Measurements from ENCODE around the gene TMEM247. TPM values are rescaled to one million over a fixed set of nuclear protein-coding genes. Genes with fewer than 3 reads are reported as not detected.

The TMEM247 gene
- total RNA-seq, 1 experiment from 2014 or later: not detected

DNA sequence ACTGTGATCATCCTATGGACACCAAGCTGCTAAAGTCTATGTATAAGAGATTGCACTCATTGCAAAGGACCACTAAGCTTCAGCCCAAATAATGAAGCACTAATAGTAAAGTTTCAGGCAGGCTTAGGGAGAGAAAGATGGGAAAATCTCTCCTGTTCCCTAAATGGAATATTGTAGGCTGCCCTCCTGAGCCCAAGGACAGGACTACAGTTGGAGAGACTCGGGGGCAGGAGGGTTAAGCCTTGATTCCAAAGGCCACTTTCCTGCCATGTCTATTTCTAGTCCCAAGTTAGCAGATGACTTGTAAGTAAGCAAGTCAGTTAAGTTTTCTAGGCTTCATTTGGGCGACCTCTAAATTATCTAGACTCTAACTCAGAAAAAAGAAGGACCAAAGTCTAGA, 9.0 kb downstream of the TMEM247 start:
- peak; percentile 13 for DNase-seq (ENCODE audit: low read depth)

DNA sequence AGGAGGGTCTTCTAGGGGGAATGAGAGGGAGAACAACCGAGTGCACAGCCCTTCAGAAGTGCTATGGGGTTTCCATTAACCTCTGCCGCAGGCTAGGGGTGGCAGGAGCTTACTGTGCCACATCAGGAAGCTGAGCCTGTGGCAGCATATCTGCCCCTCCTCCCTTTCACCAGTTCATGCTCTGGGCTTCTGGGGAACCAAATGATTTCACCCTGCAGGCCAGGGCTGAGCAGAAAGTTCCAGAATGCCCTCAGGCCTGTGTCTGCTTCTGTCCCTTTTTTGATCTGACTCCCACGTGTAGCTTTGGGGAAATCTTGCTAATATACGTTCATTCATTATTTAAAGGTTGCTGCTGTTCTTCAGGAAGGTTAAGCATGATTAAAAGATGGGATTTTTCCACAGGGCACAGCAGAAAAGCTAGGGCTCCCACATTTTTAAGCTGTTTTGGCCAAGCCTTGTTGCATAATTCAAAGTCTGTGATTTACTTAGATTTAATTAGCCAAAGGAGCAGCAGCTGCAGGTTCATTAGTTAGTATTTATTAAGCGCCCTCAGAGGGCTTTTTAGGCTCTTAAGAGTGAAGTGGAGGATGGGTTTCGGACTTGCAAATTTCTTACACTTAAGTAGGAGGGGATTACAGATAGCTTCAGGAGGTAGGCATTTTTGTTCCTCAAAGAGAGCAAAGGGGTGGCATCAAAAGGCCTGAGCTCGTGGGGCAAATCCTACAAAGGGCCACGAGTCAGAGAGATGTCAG, 10.2 kb downstream of the TMEM247 start:
- DNase-seq (ENCODE audit: low read depth): no peak

DNA sequence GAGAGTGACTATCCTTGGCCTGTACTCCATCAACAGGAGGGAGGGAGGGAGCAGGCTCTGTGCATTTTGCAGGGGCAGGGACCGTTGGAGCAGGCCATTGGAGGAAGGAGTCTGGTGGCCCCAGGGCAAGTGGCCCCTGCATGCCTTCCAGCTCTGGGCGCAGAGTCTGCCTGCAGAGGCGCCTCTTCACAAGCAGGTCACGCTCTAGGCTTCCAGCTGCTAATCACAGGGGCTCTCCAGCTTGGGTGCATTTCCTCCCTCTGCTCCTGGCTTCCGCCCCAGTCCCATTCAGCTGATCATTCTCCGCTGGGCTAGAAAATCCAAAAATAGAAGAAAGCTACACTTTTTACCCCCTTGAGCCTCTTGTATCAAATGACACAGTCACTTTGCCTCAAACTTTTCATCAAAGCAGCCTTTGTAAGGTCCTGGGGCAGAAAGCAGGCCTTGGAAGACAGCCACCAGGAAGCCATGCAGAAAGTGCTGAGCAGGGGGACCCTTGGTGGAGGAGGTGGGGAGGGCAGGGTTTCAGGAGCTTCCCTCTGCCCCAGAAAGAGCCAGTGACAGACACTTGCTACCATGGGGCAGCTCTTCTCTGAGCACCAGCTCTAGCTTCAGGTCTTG, 11.3 kb downstream of the TMEM247 start:
- no peak for DNase-seq (ENCODE audit: low read depth)

DNA sequence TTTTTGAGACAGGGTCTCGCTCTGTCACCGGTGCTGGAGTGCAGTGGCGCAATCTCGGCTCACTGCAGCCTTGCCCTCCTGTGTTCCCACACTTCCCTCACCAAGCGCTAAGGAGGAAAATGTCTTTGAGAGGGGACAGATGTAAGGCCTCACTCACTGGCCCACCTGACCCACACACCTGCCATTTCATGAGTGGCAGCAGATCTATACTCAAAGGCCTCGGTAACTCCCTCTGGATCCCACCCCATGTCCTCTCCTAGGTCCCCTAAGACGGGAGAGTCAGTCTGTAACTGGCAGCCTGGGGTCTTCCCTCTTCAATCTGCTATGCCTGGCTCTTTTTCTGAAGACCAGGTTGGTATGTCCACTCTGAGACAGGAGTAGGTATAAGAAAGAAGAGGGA, 12.9 kb downstream of the TMEM247 start:
- DNase-seq (ENCODE audit: low read depth): no peak

DNA sequence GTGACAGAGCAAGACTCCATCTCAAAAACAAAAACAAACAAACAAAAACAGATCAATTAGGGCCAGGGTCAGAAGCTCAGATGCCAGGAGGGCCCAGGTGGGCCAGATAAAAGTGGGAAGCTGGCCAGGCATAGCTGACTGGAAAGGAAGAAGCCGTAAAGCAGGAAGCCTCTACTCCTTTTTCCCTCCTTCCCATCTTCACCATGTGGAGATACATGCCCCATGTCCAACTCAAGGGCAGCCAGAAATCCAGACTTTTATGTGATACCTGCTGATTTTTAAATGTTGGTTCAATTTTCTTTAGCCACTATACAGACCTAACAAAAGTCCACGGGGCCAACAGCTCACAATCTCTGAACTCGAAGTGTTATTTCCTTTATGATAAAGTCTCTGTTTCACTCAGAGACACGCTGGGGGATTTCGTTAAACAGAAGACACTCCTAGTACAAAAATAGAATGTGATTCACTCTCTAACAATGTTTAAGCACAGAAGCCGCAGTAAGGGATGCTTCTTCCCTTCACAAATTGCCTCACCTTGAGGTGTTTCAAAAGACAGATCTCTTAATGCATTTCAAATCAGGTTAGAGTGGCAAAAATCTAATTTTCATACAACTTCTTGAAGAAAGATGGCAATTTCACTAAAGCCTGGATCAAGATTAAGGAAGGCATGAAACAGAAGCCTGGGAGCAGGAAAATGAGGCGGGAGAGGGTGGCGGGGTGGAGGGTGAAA, 14.0 kb downstream of the TMEM247 start:
- peak; percentile 67 for DNase-seq (ENCODE audit: low read depth)

DNA sequence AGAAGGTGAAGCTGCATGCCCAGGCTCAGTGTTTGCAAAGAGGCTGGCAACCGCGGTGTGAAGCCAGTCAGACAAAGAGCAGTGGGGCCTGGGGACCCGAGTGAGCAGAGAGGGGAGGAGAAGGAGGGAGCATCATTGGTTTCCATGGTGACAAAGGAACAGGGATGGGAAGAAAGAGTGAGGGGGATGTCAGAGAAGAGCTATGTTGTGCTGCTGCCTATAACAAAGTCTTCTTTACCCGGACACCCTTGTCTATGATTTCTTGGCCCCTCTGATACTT, 14.5 kb downstream of the TMEM247 start:
- DNase-seq (ENCODE audit: low read depth): no peak

DNA sequence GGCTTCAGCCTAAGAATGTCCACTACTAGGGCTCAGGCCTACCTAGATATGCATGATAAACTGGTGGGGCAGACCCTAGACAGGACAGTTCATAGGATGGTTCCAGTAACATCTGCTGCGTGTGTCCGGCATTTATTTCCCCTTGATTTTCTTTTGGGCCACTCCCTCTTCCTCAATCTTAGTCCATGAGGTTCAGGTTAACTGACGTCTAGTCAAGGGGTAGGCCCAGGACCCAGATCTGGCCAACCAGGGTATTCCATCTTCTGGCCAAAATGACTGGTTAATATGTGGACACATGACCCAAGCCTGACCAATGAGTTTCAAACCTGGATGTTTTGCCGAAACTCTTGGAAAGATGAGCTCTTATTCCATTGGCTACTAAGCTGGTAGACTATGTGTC, 15.2 kb downstream of the TMEM247 start:
- no peak for DNase-seq (ENCODE audit: low read depth)

DNA sequence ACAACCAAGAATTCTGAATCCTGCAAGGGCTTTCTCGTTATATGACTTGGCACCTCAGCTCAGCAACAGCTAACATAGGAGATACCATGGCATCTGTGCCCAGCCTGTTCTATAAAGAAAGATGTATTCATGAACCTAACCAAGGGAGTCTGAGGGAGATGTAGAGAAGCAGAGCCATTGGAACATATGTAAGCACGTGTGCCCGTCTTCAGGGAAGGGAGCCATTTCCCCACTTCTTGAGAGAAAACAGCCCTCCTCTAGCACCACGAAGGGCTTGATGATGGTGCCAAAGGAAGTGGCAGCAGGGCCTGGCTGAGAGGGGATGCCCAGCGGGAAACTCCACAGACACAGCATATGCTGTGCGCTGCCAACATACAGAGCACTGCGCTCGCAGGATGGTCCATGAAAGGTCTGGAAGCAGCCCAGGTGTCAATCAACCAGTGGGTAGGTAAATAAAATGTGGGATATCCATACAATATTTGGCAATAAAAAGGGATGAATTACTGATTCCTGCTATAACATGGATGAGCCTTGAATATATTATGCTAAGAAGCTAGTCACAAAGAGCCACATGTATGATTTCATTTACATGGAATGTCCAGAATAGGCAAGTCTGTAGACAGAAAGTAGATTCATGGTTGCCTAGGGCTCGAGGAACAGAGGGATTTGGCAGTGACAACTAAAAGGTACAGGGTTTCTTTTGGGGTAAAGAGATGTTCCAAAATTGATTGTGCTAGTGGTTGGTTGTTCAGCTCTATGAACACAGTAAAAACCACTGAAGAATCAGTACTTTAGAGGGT, 16.1 kb downstream of the TMEM247 start:
- no peak for DNase-seq (ENCODE audit: low read depth)

DNA sequence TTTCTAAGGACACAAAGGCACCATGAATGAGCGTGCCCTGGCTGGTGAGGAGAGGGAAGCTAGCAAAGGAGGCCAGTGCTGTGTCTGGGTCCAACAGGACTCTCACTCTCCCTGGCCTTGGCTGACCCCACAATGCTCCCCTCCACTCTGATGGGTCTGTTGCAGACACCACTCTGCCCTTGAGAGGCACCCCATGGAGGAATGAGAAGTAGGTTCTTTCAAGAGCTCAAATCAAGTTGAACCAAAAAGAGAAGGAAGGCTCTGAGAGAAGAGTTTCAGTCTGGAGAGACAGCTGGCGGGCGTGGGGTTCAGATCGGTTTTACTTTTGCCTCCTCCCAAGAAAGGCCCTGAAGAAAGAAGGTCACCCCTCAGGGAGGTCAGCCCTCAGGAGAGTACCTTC, 18.4 kb downstream of the TMEM247 start:
- no peak for DNase-seq (ENCODE audit: low read depth)

DNA sequence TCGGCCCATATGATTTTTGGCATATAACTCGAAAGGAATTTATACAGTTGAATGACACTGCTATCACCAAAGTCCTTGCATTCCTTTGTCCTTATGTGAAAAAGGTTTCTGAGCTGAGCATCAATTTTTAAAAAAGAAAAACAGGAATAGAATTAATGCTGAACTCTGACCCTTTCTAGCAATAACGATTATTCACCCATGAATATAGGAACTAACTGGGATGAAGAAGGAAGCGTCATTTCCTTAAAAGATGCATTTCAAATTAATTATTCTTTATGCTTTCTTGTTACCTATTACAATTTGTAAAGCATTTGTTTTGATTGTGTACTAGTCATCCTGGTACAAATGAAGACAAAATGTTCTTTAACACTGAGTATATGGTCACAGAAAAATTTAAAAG, 19.3 kb downstream of the TMEM247 start:
- no peak for DNase-seq (ENCODE audit: low read depth)

DNA sequence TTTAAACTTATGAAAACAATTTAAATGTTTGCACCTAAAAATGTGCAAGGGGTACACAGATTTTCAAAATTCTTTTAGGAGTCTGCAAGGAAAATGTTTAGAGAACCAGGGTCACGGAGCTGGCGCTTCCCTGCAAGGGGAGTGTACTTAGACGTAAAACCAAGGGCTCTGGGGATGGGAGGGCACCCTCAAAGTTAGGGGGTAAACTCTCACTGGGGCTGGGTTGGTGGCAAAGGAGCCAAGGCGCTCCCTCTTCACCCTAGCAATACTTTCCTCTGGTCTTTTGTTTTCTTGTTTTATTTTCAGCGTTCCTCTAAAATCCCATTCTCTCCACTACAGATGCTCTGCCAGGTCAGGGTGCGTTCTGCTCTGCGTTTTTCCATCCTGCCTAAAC, 20.0 kb downstream of the TMEM247 start:
- no peak for DNase-seq (ENCODE audit: low read depth)

DNA sequence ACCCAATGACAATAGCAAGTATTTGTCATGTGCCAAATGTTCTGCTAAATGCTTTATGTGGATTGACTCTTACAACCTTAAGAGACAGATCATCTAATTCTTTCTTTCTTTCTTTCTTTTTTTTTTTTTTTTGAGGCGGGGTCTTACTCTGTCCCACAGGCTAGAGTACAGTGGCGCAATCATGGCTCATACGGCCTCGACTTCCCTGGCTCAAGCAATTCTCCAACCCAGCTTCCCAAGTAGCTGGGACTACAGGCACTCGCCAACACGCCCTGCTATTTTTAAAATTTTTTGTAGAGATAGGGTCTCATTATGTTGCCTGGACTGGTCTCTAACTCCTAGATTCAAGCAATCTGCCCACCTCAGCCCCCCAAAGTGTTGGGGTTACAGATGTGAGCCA, 21.4 kb downstream of the TMEM247 start:
- no peak for DNase-seq (ENCODE audit: low read depth)

DNA sequence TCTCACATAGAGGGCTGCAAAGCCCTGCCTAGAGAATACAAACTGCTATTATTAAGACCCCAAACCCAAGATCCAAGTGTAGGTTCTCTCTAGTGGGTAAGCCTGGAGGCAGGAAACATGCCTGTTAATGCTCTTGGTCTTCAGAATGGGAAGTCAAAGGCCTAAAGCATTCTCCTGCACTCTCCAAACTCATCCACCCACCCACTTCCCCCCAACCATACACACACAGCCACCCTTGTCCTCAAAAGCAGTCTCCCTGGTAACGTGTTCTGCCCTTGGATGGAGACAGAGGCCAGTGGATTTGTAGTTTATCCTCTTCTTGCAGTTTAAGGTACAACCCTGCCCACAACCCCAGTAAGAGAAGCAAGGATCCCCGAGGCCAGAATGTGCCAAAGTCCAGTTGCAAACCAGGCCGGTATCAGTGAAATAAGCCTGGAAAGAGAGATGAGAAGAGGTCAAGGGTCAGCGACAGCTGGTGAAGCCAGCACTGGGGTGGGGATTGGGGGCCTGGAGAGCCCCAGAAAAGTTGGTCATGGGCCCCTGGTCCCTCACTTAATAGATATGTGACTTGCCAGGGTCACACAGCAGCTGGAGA, 23.0 kb downstream of the TMEM247 start:
- DNase-seq (ENCODE audit: low read depth): no peak

DNA sequence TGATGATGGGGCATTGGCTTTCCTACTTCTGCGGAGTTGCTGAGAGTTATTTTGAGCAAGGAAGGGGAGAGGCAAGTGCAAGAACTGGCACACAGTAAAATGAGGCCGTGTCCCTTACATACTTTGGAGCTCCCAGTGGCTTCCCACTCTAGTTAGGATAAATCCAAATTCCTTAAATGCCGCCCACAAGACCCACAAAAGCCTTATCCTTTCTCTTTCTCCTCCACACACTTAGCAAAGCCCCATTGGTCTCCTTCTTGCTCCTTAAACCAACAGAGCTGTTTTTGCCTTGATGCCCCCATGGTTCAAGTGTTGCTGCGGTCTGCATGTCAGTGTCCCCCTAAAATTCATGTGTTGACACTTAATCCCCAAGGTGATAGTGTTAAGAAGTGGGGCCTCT, 24.3 kb downstream of the TMEM247 start:
- no peak for DNase-seq (ENCODE audit: low read depth)

DNA sequence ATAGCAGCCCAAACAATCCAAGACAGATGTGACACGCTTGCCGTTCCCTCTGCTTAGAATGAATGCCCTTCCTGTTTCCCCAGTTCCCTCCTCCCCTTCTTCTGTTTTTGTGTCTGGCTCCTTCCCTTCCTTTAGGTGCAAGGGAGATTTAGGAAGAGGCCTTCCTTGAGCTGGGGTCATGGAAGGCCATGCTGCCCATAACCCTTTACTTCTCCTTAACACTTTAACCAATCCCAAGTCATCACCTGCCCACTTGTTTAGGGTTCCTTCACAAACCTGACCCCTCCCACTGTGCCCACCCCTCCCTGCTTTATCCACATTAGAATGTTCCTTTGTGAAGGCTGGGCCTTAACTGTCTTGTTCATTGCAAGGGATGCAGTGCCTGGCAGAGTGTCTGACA, 24.9 kb downstream of the TMEM247 start:
- no peak for DNase-seq (ENCODE audit: low read depth)

DNA sequence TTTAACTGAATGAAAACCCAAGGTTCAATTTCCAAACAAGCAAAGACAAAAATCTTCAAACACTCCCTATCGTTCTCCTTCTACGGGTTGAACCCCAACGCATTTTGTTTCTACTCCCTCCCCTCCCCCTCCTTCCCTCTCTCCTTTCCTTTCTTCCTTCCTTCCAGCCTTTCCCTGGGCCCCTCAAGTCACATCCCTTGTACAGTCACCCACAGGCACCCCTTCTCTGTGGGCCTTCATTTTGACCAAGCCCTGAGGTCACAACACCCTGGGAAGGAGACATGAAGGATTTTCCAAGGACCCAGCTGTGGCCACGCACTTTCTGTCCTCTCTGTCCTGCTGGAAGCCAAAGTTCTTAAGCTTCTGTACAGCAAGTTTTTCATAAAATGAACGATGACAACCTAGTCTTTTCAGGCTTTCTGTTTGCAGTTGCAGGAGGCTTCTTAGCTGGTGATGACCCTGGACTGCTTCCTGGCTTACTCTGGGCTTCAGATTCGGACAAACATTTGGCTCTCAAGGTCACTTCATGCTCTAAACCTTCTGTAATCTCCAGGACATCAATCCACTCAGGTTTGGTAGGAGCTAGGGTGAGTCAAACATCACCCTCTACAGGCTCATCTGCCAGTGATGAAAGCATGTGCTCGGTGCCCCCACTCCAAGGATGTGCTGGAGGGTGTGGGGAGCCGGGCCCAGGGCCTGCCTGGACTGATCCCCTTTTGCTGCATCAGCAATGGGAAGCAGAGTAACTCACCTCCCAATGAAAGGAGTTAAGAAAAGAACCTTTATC, 25.5 kb downstream of the TMEM247 start:
- DNase-seq (ENCODE audit: low read depth): no peak

DNA sequence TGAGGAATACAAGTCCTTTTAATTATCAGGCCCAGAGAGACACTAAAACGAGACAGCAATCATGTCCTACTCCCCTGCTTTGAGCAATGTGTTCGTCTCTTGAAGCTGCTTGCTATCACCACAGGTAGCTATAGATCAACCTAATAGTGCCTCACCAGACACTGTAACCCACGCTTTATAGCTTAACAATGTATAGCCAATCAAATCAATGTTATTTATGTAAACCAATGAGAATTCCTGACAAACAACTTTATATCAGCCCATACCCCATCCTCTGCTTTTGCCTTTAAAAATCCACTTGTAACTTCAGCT, 26.1 kb downstream of the TMEM247 start:
- no peak for DNase-seq (ENCODE audit: low read depth)

DNA sequence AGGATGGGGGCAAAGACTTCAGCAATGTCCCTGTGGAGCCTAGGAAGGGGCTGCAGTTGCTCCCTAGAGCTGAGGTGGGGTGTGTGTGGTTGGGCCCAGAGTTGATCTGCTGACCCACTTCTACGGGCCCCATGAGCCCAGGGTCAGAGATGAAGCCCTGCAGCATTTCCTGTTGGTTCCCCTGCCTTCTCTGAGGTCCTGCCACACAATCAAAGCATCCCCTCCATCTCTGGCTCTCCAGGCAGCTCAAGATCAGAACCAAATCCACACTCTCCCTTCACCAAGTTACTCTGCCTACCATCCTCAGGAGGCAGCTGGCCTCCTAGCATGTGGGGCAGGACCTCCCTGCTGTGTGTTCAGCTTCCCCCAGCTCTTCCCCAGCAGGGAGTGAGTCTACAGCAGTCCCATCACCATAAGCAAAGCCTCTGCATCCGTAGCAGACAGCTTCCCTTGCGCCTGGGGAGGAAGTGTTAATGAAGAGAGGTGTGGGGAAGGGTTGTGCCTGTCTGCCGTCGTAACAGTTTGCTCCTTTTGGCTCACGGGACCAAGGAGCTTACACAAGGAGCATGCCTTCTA, 26.9 kb downstream of the TMEM247 start:
- DNase-seq (ENCODE audit: low read depth): no peak

DNA sequence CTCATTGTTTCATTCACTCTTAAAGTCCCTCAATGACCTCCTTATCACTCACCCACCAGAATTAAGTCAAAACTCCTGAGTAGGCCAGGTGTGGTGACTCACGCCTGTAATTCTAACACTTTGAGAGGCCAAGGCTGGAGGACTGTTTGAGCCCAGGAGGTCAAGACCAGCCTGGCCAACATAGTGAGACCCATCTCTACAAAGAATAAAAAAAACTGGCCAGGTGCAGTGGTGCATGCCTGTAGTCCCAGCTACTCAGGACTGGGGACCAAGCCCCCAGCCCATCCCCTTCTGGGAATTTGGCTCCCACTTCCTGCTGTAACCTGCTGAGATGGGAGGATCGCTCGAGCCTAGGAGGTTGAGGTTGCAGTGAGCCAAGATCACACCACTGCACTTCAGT, 28.9 kb downstream of the TMEM247 start:
- no peak for DNase-seq (ENCODE audit: low read depth)

DNA sequence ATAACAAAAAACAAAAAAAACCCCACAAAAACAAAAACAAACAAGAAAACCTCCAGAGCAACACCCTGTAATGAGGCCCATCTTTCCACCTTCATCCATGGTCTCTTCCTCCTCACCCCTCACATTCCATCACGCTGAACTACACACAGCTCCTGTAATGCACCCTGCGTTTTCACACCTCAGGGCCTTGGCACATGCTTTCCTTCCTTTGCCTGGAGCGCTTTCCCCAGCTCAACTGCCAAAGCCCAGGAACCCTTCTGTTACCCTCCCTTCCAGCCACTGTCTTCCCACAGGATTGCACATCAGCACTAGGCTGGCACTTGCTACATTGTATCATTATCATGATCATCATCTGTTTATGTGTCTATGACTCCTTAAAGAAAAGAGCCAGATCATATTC, 29.4 kb downstream of the TMEM247 start:
- no peak for DNase-seq (ENCODE audit: low read depth)

DNA sequence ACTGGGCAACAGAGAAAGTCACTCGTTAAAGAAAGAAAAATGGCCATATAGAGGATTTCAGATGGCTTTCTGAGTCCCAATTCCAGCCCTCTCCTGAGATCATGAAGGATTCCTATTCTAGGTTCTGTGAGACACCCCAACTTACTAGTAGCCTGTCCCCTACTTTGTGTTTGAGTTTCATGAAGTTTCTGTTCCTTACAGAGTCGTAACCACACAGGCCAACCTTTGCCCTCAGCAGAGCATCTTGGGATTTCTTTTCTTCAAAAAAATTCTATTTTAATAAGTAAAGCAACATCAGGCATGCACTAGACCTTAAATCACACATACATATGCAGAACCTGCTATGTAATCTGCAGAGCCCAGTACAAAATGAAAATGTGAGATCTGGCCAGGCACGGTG, 30.4 kb downstream of the TMEM247 start:
- DNase-seq (ENCODE audit: low read depth): no peak

Data from LHCN-M2 (cell line).